Measurements from ENCODE around the gene TNFSF9.
A peak's percentile ranks its signal among the peaks of the same experiment; 100 is the strongest.

GRCh38 chr19:6530386-6531162, at the start of gene TNFSF9:
- TF ChIP-seq NFIC (IDR thresholded peaks at IDR 0.05) (no peak), USF1 (IDR thresholded peaks at IDR 0.05) (peak; percentile 49), REST (IDR thresholded peaks at IDR 0.05; ENCODE audit: low read depth) (no peak), MAX (IDR thresholded peaks at IDR 0.05) (peak; percentile 56), CEBPB (IDR thresholded peaks at IDR 0.05) (no peak), EP300 (IDR thresholded peaks at IDR 0.05; ENCODE audit: borderline replicate concordance) (no peak), EGR1 (IDR thresholded peaks at IDR 0.05) (no peak), YY1 (IDR thresholded peaks at IDR 0.05; ENCODE audit: low read depth) (no peak), TAF1 (IDR thresholded peaks at IDR 0.05; ENCODE audit: low read depth) (peak; percentile 60)
